ENCODE measurements around the gene ELFN2.

- no peak for TF ChIP-seq POLR2AphosphoS5 (IDR thresholded peaks at IDR 0.05; ENCODE audit: low read depth, low read length)
- no peak for TF ChIP-seq POLR2A (IDR thresholded peaks at IDR 0.05; ENCODE audit: low read depth, low read length)
- TF ChIP-seq TAF1 (IDR thresholded peaks at IDR 0.05; ENCODE audit: borderline replicate concordance, low read depth, low read length): no peak
Observed at GRCh38 chr22:37457093-37457893, 30.0 kb upstream of the ELFN2 start.
